K562 (cell line): ENCODE measurements around the gene TAS2R1. TPM values are rescaled to one million over a fixed set of nuclear protein-coding genes. Genes with fewer than 3 reads are reported as not detected.

Experiments
- ATAC-seq: fragments of 200-7000 bp; cut with Tn5 transposase; 3 replicates; pipeline ENCODE4 v1.9.1; 2020; ENCODE audit warnings: moderate library complexity
- BruUV-seq: library from RNA; stranded (reverse); fragments of 400-500 nt; replicated peaks from 2 replicates; lab custom pipeline; 2021; lab: Mats Ljungman, UMichigan
- CTCF ChIA-PET: fragments of 300-600 bp; formaldehyde crosslinking; extraction: SDS; loops from one replicate; lab custom pipeline; 2021; ENCODE audit warnings: low intra/inter-chr PET ratio; lab: Yijun Ruan, JAX
- POLR2A ChIA-PET: fragments of 300-600, 350-650 bp; sonication (Branson Sonifier 250); formaldehyde crosslinking; extraction: SDS; loops from one replicate; lab custom pipeline; 2021; ENCODE audit warnings: antibody characterized with exemption, inconsistent platforms; lab: Yijun Ruan, JAX
- DNase-seq, 4 experiments: peaks; one replicate each; pipeline versions ENCODE4 v3.0.0 to v3.0.0-alpha.2; 2011 to 2018; ENCODE audit warnings: low spot score in 3 of 4, mixed read lengths in 3 of 4; ENCODE audit errors: extremely low read depth in 1 of 4
- FAIRE-seq: peaks from 2 replicates; lab custom pipeline; 2011; peaks lifted over from hg19 to GRCh38; lab: Jason Lieb, UNC
- H2AFZ ChIP-seq: 2 replicates; pipeline ENCODE4 v1.6.0; 2011; ENCODE audit warnings: low read depth, low read length, control low read depth, inconsistent platforms
- H3K27ac ChIP-seq: fragments of 200-600 bp; 3 replicates; pipeline ENCODE4 v1.8.0; 2011; ENCODE audit warnings: low read depth, mild to moderate bottlenecking, control low read depth, inconsistent platforms, low read length, moderate library complexity, mixed read lengths; ENCODE audit errors: extremely low read depth
- H3K27me3 ChIP-seq, 2 experiments: fragments of 300-600 bp in 1 of 2; 2 replicates in 1 of 2; 3 replicates in 1 of 2; pipeline versions ENCODE4 v1.6.0 to v1.8.0; 2011; ENCODE audit warnings: inconsistent platforms in 2 of 2, low read length in 2 of 2, mild to moderate bottlenecking in 1 of 2, mixed read lengths in 1 of 2, moderate library complexity in 1 of 2; ENCODE audit not compliant: control insufficient read depth in 2 of 2, insufficient read depth in 2 of 2
- H3K36me3 ChIP-seq: fragments of 300-600 bp; 3 replicates; pipeline ENCODE4 v1.8.0; 2011; ENCODE audit warnings: mild to moderate bottlenecking, low read length, inconsistent platforms; ENCODE audit not compliant: control insufficient read depth, insufficient read depth
- H3K4me1 ChIP-seq, 2 experiments: fragments of 200-600 bp in 1 of 2; replicated peaks in 1 of 2; 2 replicates in 1 of 2; 3 replicates in 1 of 2; pipeline versions ENCODE4 v1.5.1 to v1.8.0; 2011; ENCODE audit warnings: inconsistent platforms in 2 of 2, low read length in 2 of 2, mild to moderate bottlenecking in 1 of 2, mixed read lengths in 1 of 2, moderate library complexity in 1 of 2; ENCODE audit not compliant: control insufficient read depth in 2 of 2, insufficient read depth in 2 of 2
- H3K4me2 ChIP-seq: 2 replicates; pipeline ENCODE4 v1.6.1; 2011; ENCODE audit warnings: low read length, control low read depth, inconsistent platforms, mixed read lengths; ENCODE audit not compliant: insufficient read depth
- H3K4me3 ChIP-seq: fragments of 200-600 bp; sonication (generic), shearing (Covaris generic); 2 replicates; pipeline ENCODE4 v1.5.1; 2016; ENCODE audit warnings: control low read depth, inconsistent platforms
- H3K79me2 ChIP-seq: fragments of 200-600 bp; 3 replicates; pipeline ENCODE4 v1.8.0; 2011; ENCODE audit warnings: low read length, inconsistent platforms; ENCODE audit not compliant: control insufficient read depth, insufficient read depth
- H3K9ac ChIP-seq, 2 experiments: 2 replicates each; pipeline versions ENCODE4 v1.6.0 to v1.6.1; 2011; ENCODE audit warnings: low read depth in 2 of 2, low read length in 2 of 2, control low read depth in 1 of 2, inconsistent platforms in 1 of 2, mild to moderate bottlenecking in 1 of 2, mixed read lengths in 1 of 2; ENCODE audit not compliant: insufficient read depth in 1 of 2
- H3K9me1 ChIP-seq: one replicate; pipeline ENCODE4 v1.6.0; 2011; ENCODE audit warnings: inconsistent platforms, mild to moderate bottlenecking, low read length, moderate library complexity; ENCODE audit not compliant: control insufficient read depth, insufficient read depth
- H3K9me3 ChIP-seq: replicated peaks from 2 replicates; pipeline ENCODE4 v1.5.1; 2011; ENCODE audit warnings: low read depth, low read length, inconsistent platforms; ENCODE audit not compliant: control insufficient read depth, insufficient read depth
- H4K20me1 ChIP-seq: replicated peaks from 2 replicates; pipeline ENCODE4 v1.6.1; 2011; ENCODE audit warnings: low read length, inconsistent platforms, mixed read lengths; ENCODE audit not compliant: control insufficient read depth, insufficient read depth
- CLOCK ChIP-seq: fragments of 250-450 bp; sonication (Bioruptor Pico); IDR thresholded peaks from 2 replicates; pipeline ENCODE4 v1.4.0; 2020; ENCODE audit warnings: mild to moderate bottlenecking, moderate library complexity, borderline replicate concordance
- EWSR1 ChIP-seq: fragments of 450-650 bp; IDR thresholded peaks from 2 replicates; pipeline ENCODE4 v1.6.1; 2018; ENCODE audit warnings: borderline replicate concordance, mild to moderate bottlenecking, low read depth, moderate library complexity; ENCODE audit not compliant: partially characterized antibody
- ILF3 ChIP-seq: fragments of 450-650 bp; IDR thresholded peaks from 2 replicates; pipeline ENCODE4 v1.6.1; 2018; ENCODE audit warnings: antibody characterized with exemption, mild to moderate bottlenecking, moderate library complexity, borderline replicate concordance
- KDM2B ChIP-seq: fragments of 250-450 bp; sonication (Bioruptor Pico); IDR thresholded peaks from 2 replicates; pipeline ENCODE4 v1.8.0; 2021; ENCODE audit warnings: mild to moderate bottlenecking, moderate library complexity
- SFPQ ChIP-seq: fragments of 200-400 bp; formaldehyde crosslinking; IDR thresholded peaks from 2 replicates; pipeline ENCODE4 v1.6.1; 2017; ENCODE audit warnings: mild to moderate bottlenecking, low read depth, low read length, moderate library complexity
- SNAPC5 ChIP-seq: fragments of 250-450 bp; sonication (Bioruptor Pico); IDR thresholded peaks from 2 replicates; pipeline ENCODE4 v1.8.0; 2021; ENCODE audit warnings: moderate library complexity, mild to moderate bottlenecking, inconsistent platforms
- ZNF212 ChIP-seq: fragments of 450-650 bp; formaldehyde crosslinking; IDR thresholded peaks from 2 replicates; pipeline ENCODE4 v1.4.0; 2020; ENCODE audit warnings: mild to moderate bottlenecking
- ZNF280B ChIP-seq: fragments of 250-450 bp; sonication (Bioruptor Pico); IDR thresholded peaks from 2 replicates; pipeline ENCODE4 v1.5.1; 2021; ENCODE audit warnings: mild to moderate bottlenecking
- WGBS: fragments of 100-300 bp; shearing (Covaris generic); methylation state at CpG from one replicate; pipeline ENCODE4 v1.1.6; 2016; ENCODE audit warnings: low coverage, mixed read lengths; ENCODE audit not compliant: insufficient coverage; ENCODE audit errors: missing lambda C conversion rate; 5-methylcytosine and 5-hydroxymethylcytosine counted together
- in situ Hi-C: fragments of 300-500 bp; cut with MboI; formaldehyde crosslinking; loops from 4 replicates; pipeline ENCODE4 v1.15.0; 2018; ENCODE audit warnings: inconsistent platforms, mixed read lengths
- intact Hi-C: fragments of 100-400 bp; cut with micrococcal nuclease; formaldehyde crosslinking; loops from 2 replicates; pipeline ENCODE4 v1.14.2; 2022
- polyA plus RNA-seq, 8 experiments: library from polyadenylated mRNA; depleted of rRNA in 4 of 8; stranded (reverse) in 5 of 8; unstranded in 3 of 8; fragments of >200 nt; fragmentation: Nextera tagmentation in 2 of 8; fragmentation: Illumina TruSeq in 1 of 8; extraction: Ambion mirVana in 2 of 8; extraction: Trizol in 1 of 8; gene quantifications; 2 replicates each; pipeline versions ENCODE4 v1.2.1 to v1.2.3, GENCODE V29; 2011 to 2014; ENCODE audit warnings: inconsistent platforms in 1 of 8, missing spikeins in 1 of 8
- total RNA-seq, 7 experiments: library from RNA; depleted of rRNA in 6 of 7; stranded (reverse); fragments of >200 nt in 6 of 7; fragmentation: Illumina TruSeq in 2 of 7; extraction: Trizol in 2 of 7; gene quantifications; 2 replicates each; pipeline versions ENCODE4 v1.2.1 to v1.2.3, GENCODE V29; 2011 to 2021; ENCODE audit warnings: low replicate concordance in 1 of 7

Gene TAS2R1
- total and polyA plus RNA-seq, 9 of the 15 experiments (the other 6 are each of a cell fraction or from before 2014, with no cell fraction given), result not detected

- H3K36me3 ChIP-seq, result no peaks in the 10 kb centered on the region
- DNase-seq (no peak), FAIRE-seq (no peak), ATAC-seq (no peak)
- intact Hi-C loops, result no loop called here
- in situ Hi-C loops, result no loop called here
- no peaks in the 10 kb centered on the region for H3K4me1 ChIP-seq
- no peaks in the 10 kb centered on the region for H3K79me2 ChIP-seq
- H3K9ac ChIP-seq, result no peak overlapping the region
- H3K4me2 ChIP-seq, result no peak overlapping the region
- no peak overlapping the region for H3K27ac ChIP-seq
- no peaks in the 10 kb centered on the region for H4K20me1 ChIP-seq
- no peak overlapping the region for H3K4me3 ChIP-seq
- H3K27me3 ChIP-seq, result no peaks in the 10 kb centered on the region
- BruUV-seq, result no TSS peak
- 1% methylated on average over 7 of the region's 7 CpGs for WGBS
- ChIA-PET POLR2A (interaction anchor here (0.6 kb wide), 1 partner anchor 45 kb away, joined by 3 read pairs; no protein-coding TSS in a partner anchor), CTCF (no interaction called here)
- H3K9me3 ChIP-seq, result no peaks in the 10 kb centered on the region
- H3K9me1 ChIP-seq, result no peaks in the 10 kb centered on the region
- no peak for TF ChIP-seq EWSR1
- TF ChIP-seq SFPQ, result no peak
- TF ChIP-seq KDM2B, result no peak
- no peak for TF ChIP-seq ZNF212
- TF ChIP-seq CLOCK (CRISPR knock-in tag), result no peak
- TF ChIP-seq ZNF280B, result no peak
- no peak for TF ChIP-seq ILF3
- TF ChIP-seq SNAPC5 (CRISPR knock-in tag), result no peak
- no peak overlapping the region for H2AFZ ChIP-seq
These were observed 29.0 kb downstream of the TAS2R1 start for GRCh38 chr5:9601055-9601739.
